ENCODE measurements around the gene CACNA2D1. TPM values are rescaled to one million over a fixed set of nuclear protein-coding genes. Genes with fewer than 3 reads are reported as not detected.

Gene CACNA2D1
- total RNA-seq, 2 experiments from 2014 or later = not detected

DNA sequence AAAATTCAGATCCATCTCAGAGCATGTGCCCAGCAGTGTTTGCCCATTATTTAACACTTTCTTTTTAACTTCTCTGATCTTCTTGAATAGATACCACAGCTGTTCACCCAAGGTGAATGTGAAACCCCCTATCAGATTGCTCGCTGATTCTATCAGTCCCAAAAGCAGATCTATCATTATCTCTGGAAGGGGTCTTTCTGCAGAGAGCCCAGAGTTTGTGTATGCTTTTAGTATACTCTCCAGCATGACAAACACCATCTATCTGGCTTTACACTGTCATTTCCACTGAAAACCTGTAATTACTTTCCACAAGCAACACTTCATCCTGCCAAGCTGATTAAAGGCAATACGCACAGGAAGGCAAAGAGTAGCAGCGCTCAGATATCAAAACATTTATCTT lies 168.2 kb downstream of the CACNA2D1 start:
- Mint-ChIP-seq H3K27ac (no peak overlapping the region), H3K27me3 (no peaks in the 10 kb centered on the region), H3K36me3 (ENCODE audit: low read depth) (no peaks in the 10 kb centered on the region), H3K9me3 (no peaks in the 10 kb centered on the region), H3K4me3 (no peak overlapping the region), H3K4me1 (ENCODE audit: low read depth) (no peaks in the 10 kb centered on the region)
- no peak for ATAC-seq
- intact Hi-C loops (cut with micrococcal nuclease) = no loop called here
- DNase-seq = no peak
- ChIA-PET POLR2A (no interaction called here), CTCF (no interaction called here)
- no peak for TF ChIP-seq CTCF (IDR thresholded peaks at IDR 0.05)

- DNase-seq = no peak
- Mint-ChIP-seq H3K4me3 (no peak overlapping the region), H3K27ac (no peak overlapping the region), H3K4me1 (ENCODE audit: low read depth) (no peaks in the 10 kb centered on the region), H3K36me3 (ENCODE audit: low read depth) (no peaks in the 10 kb centered on the region), H3K9me3 (no peaks in the 10 kb centered on the region), H3K27me3 (no peaks in the 10 kb centered on the region)
- CTCF ChIA-PET = no interaction called here
- POLR2A ChIA-PET = no interaction called here
- ATAC-seq = no peak
- intact Hi-C loops (cut with micrococcal nuclease) = no loop called here
- no peak for TF ChIP-seq CTCF (IDR thresholded peaks at IDR 0.05)
Observed at GRCh38 chr7:82274681-82275080, 168.9 kb downstream of the CACNA2D1 start.

DNA sequence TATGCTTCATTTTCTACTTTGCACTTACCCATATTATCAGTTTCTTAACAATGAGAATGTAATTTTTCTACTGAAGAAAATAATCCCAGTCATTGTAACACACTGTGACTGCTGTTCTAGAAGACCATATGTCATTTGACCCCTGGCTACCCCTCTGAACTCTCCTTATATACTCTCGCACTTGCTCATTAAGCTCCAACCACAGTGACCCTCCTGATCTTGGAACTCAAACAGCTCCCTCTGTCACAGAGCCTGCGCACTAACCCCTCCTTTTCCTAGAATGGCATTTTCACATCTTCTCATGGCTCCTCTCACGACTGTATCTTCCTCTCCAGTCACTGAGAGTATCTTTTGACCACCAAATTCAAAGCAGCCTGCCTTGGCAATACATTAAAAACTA lies 169.7 kb downstream of the CACNA2D1 start:
- H3K27me3 Mint-ChIP-seq = no peaks in the 10 kb centered on the region

GRCh38 chr7:82270870-82271269 lies 172.7 kb downstream of the CACNA2D1 start:
- Mint-ChIP-seq H3K4me1 (ENCODE audit: low read depth) (no peaks in the 10 kb centered on the region), H3K36me3 (ENCODE audit: low read depth) (no peaks in the 10 kb centered on the region), H3K27ac (no peak overlapping the region), H3K27me3 (no peaks in the 10 kb centered on the region), H3K4me3 (no peak overlapping the region), H3K9me3 (no peaks in the 10 kb centered on the region)
- TF ChIP-seq CTCF (IDR thresholded peaks at IDR 0.05) = no peak
- CTCF ChIA-PET = no interaction called here
- intact Hi-C loops (cut with micrococcal nuclease) = no loop called here
- ATAC-seq (no peak), DNase-seq (no peak)
- POLR2A ChIA-PET = no interaction called here

More for the DNA sequence above, 169.7 kb downstream of the CACNA2D1 start:
- Mint-ChIP-seq H3K4me1 (ENCODE audit: low read depth) (no peaks in the 10 kb centered on the region), H3K36me3 (ENCODE audit: low read depth) (no peaks in the 10 kb centered on the region), H3K9me3 (no peaks in the 10 kb centered on the region), H3K27ac (no peak overlapping the region), H3K4me3 (no peak overlapping the region)
- ATAC-seq (no peak), DNase-seq (no peak)
- CTCF ChIA-PET = no interaction called here
- POLR2A ChIA-PET = no interaction called here
- no peak for TF ChIP-seq CTCF (IDR thresholded peaks at IDR 0.05)
- intact Hi-C loops (cut with micrococcal nuclease) = no loop called here

GRCh38 chr7:82268632-82269031 lies 174.9 kb downstream of the CACNA2D1 start:
- intact Hi-C loops (cut with micrococcal nuclease) = no loop called here
- Mint-ChIP-seq H3K27me3 (no peaks in the 10 kb centered on the region), H3K27ac (no peak overlapping the region), H3K9me3 (no peaks in the 10 kb centered on the region), H3K4me1 (ENCODE audit: low read depth) (no peaks in the 10 kb centered on the region), H3K36me3 (ENCODE audit: low read depth) (no peaks in the 10 kb centered on the region), H3K4me3 (no peak overlapping the region)
- POLR2A ChIA-PET = no interaction called here
- no peak for TF ChIP-seq CTCF (IDR thresholded peaks at IDR 0.05)
- CTCF ChIA-PET = no interaction called here
- no peak for DNase-seq
- ATAC-seq = no peak
